Hindlimb muscle (tissue), 1 donor: Measurements from ENCODE around the gene CYP4F2. TPM values are rescaled to one million over a fixed set of nuclear protein-coding genes. Genes with fewer than 3 reads are reported as not detected.
"Not testable (repeated sequence)": the region's sequence is repeated elsewhere in the genome, so short reads cannot be mapped to it uniquely, and the experiment has no call there.

Experiments used
- DNase-seq: peaks from one replicate; pipeline ENCODE4 v3.0.0-alpha.2; 2013
- polyA plus RNA-seq: library from polyadenylated mRNA; unstranded; fragments of 120-200 nt; gene quantifications from one replicate; pipeline ENCODE4 v1.2.1, GENCODE V29; 2013; ENCODE audit not compliant: insufficient read length

The CYP4F2 gene, protein sequence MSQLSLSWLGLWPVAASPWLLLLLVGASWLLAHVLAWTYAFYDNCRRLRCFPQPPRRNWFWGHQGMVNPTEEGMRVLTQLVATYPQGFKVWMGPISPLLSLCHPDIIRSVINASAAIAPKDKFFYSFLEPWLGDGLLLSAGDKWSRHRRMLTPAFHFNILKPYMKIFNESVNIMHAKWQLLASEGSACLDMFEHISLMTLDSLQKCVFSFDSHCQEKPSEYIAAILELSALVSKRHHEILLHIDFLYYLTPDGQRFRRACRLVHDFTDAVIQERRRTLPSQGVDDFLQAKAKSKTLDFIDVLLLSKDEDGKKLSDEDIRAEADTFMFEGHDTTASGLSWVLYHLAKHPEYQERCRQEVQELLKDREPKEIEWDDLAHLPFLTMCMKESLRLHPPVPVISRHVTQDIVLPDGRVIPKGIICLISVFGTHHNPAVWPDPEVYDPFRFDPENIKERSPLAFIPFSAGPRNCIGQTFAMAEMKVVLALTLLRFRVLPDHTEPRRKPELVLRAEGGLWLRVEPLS
- not detected for polyA plus RNA-seq

DNA sequence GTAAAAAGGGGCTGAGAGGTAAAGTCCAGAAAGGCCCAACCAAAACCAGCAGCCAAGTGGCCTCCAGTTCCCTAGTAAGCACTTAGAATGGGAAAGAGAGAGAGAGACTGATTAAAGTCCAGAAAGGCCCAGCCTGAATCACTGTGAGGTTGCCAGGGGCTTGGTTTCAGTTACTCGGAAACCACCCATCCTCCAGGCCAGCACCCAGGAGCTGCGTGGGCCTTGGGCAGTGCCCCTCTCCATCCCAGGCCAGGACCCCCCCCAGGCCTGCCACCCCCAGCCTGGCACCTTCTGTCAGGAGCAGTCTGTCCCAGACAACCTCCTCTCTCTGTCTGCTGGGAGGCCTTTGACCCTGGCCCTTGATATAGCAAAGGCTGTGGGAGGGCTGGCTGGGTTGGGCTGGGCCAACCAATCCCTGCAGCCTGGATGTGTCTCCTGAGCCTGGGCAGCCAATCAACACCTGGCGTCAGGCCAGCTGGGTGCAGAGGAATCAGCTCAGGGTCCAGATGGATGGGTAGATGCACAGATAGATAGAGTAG, at the start of gene CYP4F2:
Gene CYP4F2, minus strand, starts transcription at position 337 of the 539 bp plus-strand sequence. CDS start 463 bp downstream, outside the sequence.
- DNase-seq, result no peak

DNA sequence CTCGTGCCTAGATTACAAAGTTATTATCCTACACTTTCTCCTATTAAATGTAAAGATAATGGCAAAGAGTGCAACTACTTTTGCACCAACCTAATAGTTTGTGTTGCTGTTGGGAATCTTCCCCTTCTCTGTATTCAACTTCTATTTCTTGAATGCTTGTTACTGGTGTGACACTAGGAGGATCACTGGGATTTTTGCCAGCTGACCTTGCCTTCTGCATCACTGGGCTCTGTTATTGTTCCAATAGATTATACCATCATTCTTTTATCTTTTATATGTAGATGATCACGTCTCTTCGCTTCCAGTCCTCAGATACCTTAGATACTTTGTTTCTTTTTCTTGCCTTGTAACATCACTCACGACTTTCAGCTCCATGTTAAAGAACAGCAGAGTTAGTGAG, 47.4 kb upstream of the CYP4F2 start:
- DNase-seq, result no peak

DNA sequence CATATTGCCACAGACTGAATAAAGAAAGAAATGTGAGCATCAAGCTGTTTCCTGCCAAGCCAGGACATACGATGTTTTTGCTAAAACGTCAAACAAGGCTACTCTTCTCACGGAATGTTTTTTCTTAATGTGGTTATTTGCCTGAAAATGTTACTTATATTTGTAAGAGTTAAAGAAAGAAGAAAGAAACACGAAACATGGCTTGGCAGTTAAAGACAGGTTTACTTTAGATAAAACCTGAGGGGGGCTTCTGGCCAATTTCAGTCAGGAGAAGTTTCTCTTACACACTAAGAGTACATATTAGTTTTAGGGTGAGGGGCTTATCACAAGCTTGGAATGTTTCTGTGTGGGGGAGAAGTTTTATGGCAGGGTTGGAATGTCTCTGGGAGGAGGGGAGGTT, 46.5 kb upstream of the CYP4F2 start:
- no peak for DNase-seq

DNA sequence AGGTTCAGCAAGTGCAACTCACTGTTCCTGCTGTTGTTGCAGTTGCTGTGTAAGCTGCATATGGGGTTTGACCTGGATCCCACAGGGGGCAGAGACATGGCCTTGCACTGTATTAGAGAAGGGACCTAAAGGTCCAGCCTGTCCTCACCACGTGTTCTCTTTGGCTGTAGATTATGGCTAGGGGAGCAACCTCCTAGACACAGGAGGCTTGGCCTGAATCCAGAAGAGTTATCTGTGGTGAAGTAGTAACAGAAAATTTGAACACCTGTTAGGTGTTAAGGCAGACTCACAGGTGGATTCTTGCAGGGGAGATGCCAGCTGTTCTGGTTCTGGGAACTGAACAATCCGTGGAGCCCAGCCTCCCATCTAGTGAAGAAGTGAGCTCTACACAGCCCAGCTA, 39.9 kb upstream of the CYP4F2 start:
- DNase-seq, result no peak

DNA sequence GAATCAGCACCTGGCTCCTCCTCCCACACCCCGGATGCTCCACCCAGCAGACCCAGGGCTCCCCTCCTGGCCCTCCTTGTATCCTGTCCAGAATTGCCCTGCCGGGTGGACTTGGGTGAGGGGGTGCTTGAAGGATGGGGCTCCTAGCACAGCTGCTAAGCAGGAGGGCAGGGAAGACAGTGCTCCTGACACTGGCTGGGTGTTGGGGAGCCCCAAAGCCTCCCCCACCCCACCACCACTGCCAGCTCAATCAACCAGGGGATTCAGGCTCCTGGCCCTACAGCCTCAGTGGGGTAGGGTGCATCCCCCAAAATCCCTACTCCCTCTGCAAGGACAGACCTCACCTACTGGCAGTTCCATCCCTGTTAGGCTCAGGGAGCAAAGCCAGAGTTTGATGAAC, 39.1 kb upstream of the CYP4F2 start:
- no peak for DNase-seq

DNA sequence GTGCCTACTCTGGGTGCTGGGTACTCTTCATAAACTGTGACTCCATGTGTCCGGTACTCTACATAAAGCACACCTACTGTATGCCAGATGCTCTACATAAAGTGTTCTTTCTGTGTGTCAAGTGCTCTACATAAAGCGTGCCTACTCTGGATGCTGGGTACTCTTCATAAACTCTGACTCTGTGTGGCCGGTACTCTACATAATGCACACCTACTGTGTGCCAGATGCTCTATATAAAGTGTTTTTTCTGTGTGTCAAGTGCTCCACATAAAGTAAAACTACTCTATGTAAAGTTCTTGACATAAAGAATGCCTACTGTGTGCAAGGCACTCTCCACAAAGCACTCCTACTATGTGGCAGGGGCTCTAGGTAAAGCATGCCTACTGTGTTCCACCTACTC, 38.3 kb upstream of the CYP4F2 start:
- no peak for DNase-seq

DNA sequence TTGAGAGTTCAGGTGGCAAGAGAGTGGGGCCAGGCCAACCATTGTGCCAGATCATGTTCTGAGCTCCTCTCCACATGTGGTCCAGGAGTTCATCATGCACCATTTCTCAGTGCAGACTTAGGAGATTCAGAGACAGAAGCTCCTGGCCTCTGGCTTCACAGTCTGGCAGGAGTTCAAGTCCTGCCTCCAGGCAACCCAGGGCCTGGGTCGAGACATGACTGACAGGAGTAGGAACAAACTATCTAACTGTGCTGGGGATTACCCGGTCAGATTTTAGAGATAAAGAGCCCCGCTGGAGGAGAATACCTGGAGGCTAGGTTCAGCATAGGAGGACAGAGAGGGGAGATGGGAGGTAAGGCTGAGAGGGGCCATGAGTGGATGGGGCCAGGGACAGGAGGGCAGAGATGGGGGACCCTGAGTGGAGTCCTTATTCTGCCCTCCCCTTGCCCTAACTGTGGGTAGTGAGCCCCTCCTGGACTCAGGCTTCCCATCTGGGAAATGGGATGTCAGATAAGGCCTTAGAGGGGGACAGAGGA, 37.4 kb upstream of the CYP4F2 start:
- no peak for DNase-seq

DNA sequence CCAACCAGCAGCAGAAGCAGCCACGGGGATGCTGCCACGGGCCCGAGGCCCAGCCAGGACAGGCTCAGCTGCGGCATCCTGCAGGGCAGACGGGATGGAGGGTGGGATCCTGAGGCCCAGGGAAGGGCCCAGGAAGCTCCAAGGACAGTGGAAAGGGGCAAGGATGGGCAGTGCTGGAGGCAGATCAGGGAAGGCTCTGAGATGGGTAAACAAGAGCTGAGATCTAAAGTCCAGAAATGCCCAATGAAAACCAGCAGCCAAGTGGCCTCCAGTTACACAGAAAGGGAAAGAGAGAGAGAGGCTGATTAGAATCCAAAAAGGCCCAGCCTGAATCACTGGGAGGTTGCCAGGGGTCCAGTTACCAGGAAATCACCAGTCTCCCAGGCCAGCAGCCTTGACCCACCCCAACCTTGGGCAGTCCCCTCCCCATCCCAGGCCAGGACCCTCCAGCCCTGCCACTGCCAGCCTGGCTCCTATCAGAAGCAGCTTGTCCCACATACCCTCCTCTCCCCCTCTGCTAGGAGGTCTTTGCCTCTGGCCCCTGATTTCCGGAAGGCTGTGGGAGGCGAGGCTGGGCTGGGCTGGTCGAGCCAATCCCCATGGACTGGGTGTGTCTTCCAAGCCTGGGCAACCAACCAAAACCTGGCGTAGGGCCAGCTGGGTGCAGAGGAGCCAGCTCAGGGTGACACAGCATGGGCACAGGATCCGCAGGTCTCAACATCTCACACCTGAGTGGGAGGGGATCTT, 36.6 kb upstream of the CYP4F2 start, which contains the start of gene CYP4F11:
Gene CYP4F11, minus strand, starts transcription at position 198 of the 747 bp plus-strand sequence. Its CDS starts 121 bp downstream, at position 77.
- no peak for DNase-seq

DNA sequence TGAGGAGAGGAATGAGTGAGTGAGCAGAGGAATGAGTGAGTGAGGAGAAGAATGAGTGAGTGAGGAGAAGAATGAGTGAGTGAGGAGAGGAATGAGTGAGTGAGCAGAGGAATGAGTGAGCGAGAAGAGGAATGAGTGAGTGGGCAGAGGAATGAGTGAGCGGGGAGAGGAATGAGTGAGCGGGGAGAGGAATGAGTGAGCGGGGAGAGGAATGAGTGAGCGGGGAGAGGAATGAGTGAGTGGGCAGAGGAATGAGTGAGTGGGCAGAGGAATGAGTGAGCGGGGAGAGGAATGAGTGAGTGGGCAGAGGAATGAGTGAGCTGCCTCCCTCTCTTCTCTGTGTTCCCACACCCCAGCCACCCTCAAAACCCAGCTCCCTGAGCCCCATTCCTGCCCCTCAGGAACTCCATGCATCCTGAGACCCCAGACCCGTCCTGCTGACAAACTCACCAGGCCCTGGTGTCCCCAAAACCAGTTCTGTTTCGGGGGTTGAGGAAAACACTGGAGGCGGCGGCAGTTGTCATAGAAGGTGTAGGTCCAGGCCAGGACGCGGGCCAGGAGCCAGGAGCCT, 36.0 kb upstream of the CYP4F2 start:
- not testable (repeated sequence) for DNase-seq

DNA sequence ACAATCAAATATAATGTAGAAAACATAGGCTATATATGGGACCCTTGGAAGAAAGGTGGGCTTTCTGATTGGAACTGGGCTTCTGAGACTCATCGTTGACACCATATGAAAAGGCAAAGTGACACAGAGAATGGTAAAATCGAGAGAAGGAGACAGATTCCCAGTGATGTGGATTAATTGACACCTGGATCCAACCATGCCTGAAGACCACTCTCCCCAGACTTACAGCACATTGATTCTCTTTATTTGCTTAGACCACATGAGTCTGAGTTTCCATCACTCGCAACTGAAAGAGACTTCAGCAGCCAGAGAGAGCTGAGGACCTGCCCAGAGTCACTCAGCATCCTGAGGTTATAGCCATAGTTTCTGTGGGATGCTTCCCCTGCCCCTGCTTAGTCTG, 30.4 kb upstream of the CYP4F2 start:
- no peak for DNase-seq

DNA sequence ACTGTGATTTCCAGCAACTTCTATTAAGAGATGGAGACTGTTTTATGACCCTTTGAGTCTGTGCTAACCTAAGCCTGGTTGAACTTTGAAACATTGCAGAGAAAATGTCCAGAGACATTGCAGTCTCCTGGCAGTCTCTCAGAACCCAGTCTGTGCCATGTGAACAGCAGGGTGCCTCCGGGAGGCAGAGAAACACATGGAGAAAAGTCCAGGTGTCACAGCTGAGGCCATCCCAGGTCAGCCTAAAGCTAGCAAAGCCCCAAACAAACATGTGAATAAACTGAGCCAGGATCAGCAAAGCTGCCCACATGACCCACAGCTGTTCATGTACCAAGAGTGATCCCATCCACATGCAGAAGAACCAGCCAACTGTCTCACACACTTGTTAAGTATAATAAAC, 28.6 kb upstream of the CYP4F2 start:
- no peak for DNase-seq

DNA sequence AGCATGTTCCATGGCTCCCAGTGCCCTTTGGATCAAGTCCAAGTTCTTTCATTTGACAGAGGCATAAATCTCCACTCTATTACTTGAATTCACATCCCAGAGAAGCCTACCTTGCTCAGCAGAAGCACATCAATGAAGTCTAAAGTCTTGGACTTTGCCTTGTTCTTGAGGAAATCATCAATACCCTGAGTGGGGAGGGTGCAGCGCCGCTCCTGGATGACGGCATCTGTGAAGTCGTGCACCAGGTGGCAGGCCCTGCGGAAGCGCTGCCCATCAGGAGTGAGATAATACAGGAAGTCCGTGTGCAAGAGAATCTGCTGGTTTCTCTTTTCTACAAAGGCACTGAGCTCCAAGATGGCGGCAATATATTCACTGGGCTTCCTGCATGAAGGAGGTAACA, 25.8 kb upstream of the CYP4F2 start:
- DNase-seq, result no peak

DNA sequence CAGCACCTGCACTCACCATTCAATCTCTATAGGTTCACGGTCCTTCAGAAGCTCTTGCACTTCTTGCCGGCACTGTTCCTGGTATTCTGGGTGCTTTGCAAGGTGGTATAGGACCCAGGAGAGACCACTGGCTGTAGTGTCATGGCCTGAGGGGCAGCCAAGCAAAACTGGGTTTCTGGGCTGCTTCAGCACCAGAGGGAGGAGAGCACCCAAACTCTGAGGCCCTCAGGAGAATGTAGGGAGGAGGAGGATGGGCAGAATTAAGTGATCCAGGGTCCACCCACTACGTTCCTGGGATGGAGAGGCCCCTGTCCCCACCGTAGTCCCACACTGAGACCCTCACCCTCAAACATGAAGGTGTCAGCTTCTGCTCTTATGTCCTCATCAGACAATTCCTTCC, 24.1 kb upstream of the CYP4F2 start:
- DNase-seq, result no peak

DNA sequence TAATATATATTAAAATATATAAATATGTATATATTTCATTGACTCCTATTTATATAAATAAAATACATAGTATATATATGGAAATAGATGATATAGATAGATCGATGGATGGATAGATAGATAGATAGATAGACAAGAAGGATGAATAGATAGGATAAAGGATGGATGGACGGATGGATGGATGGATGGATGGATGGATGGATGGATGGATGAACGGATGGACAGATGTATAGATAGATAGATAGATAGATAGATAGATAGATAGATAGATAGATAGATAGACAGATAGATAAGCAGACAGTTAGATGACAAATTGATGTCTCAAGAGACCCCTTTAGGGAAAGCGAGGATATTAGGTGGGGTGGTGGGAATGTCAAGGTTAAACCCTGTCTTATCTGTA, 21.4 kb upstream of the CYP4F2 start:
- DNase-seq, result no peak

DNA sequence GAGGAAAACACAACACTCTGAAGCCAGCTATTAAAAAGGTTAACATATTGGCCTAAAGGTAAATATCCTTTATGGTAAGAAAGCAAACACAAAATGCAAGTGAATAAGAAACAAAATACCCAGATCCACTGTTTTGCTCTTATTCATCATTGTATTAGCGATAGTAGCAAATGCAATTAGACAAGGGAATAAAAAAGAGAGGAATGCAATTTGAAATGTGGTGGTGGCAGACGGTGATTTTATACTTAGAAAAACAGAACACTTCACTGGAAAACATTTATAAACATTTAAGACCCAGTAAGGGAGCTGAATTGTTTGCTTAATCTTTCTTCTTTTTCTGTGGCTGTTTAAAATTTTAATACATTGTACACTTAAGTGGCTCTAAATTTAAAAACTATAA, 17.2 kb upstream of the CYP4F2 start:
- DNase-seq, result no peak

DNA sequence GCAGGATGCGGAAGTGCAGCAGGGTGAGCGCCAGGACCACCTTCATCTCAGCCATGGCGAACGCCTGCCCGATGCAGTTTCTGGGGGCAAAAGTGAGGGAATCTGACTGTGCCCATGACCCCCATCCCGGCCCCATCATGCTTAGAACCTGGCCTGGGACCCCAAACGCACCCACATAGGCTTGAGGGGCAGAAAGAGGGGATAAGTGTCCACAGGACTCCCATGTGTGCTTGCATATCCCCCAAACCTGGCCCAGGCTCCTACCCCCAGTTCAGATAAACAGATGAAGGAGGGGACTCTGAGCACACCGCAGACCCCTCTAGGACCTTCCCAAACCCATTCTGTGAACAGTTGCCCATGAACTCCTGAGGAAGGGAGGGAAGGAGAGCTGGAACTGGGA, 16.0 kb upstream of the CYP4F2 start:
- no peak for DNase-seq

DNA sequence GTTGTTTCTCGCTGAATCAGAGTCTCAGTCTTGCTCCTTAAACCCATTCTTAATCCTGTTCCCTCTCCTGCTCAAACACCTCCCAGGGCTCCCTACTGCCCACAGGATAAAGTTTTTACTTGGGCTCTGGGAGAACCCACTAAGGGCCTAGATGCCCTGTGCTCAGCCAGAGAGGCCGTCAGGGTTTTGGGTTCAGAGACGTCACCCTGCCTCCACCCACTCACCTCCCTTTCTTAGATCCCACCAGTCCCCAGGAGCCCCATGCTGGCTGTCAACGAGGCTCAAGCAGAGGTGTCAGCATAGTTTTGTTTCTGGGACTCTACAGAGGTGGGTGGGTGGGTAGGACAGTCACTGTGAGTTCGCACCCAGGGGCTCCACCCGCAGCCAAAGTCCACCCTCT, 15.5 kb upstream of the CYP4F2 start:
- DNase-seq, result no peak

DNA sequence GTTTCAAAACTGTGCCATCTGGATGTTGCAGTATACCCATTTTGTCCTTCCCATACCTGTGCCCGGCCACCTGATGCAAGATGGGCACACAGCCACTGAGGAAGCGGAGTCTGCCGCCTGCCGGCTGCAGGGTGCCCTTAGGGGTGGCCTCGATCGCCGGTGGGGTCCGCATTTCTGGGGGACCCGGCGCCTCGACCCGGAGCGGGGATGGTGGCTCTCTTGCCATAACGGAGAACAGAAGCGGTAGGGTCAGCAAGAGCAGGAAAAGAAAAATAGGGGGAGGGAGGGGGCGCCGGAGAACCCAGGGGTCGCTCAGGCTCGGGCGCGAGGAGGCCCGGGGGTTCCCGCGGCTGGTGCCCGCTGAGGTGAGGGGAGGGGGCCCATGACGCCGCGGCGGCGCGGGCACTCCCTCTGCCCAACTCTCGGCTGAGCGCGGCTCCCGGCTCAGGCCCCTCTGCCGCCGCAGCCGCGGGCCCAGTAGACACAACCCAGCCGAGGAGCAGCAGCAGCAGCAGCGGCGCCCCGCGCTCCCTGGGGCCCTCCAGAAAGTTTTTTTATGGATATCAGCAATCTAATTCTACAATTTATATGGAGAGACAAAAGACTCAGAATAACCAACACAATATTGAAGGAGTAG, 13.8 kb upstream of the CYP4F2 start:
- no peak for DNase-seq

DNA sequence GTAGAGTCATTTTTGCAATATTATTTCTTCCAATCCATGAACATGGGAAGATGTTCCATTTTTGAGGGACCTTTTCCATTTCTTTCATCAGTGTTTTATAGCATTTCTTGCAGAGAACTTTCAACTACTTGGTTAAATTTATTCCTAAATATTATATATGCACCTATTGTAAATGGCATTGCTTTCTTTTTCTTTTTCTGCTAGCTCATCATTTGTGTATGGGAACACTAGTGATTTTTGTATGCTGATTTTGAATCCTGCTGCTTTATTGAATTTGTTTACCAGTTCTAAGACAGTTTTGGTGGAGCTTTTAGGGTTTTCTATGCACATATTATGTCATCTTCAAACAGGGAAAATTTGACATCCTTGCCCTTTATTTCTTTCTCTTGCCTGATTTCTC, 7.2 kb upstream of the CYP4F2 start:
- no peak for DNase-seq

DNA sequence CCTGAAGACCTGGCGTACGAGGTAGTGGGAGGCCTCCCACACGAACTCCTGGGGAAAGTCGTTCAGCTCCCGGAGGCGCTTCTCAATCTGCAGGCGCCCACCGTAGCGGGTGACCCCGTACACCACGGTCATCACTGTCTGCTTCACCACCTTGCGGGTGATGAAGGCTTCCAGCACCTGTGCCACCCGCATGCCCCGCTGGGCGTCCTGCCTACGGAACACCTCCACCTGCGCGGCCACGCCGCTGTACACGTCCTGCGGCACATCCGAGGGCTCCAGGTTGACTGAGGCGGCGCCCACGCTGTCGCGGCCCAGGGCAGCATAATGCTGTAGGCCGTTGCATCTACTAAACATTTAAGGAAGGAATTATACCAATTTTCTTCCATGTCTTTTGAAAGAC, 5.0 kb upstream of the CYP4F2 start:
- not testable (repeated sequence) for DNase-seq

DNA sequence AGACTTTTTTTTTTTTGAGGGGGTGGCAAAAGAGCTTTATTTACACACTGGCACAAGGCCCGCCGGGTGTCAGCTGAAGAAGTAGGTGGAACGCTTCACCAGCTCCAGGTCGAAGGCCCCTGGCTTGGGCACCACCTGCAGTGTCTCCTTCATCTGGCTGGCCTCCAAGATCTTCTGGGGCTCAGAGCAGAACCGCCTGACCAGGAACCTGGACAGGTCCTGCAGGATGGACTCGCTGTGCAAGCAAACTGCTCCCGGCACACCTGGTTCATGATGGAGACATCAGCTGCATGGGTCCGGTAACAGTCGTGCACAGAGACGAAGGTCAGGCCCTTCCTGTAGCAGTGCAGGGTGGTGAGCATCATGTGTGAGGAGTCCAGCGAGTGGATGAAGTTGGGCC, 4.4 kb upstream of the CYP4F2 start:
- no peak for DNase-seq

DNA sequence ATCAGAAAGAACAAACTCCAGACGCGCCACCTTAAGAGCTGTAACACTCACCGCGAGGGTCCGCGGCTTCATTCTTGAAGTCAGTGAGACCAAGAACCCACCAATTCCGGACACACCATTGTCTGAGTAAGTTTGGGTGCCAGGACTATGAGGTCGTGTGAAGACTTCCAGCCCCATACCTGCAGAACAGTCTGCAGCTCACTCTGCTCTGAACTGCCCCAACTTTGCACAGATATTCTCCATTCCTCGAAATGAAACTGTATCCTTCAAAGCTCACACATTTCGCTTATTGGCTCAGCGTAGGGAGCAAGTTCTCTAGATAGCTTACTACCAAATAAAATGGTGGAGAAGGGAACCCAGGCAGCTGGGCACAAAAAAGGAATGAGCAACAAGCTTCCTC, 2.6 kb upstream of the CYP4F2 start:
- DNase-seq, result no peak
